ENCODE results near the gene FCRL6.

Gene FCRL6, protein sequence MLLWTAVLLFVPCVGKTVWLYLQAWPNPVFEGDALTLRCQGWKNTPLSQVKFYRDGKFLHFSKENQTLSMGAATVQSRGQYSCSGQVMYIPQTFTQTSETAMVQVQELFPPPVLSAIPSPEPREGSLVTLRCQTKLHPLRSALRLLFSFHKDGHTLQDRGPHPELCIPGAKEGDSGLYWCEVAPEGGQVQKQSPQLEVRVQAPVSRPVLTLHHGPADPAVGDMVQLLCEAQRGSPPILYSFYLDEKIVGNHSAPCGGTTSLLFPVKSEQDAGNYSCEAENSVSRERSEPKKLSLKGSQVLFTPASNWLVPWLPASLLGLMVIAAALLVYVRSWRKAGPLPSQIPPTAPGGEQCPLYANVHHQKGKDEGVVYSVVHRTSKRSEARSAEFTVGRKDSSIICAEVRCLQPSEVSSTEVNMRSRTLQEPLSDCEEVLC

DNA sequence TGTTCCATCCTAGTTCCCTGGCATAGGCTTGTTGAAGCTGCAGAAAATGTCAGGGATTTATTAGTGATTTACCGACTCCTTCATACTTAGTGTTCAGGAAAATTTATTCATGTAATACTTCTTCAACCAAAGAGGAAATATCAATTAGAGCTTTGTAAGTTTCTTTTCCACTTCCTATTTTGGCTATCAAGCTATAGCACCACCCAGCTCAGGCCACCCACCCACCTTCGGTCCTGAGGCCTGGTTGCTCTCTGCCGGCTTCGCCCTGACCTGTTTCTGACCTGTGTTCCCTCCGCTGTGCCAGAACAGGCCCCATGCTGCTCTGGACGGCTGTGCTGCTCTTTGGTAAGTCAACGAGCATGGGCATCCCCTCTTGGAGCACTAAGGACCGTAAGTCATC lies at the start of gene FCRL6:
Gene FCRL6, plus strand, starts transcription at position 250 of the 400 bp plus-strand sequence. Its CDS starts 65 bp downstream, at position 315.
- TF ChIP-seq CTCF (IDR thresholded peaks at IDR 0.05; ENCODE audit: low read depth, low read length) = no peak
- no peak within 1 kb of the TSS for H3K4me3 ChIP-seq (ENCODE audit: low read depth, low read length)

DNA sequence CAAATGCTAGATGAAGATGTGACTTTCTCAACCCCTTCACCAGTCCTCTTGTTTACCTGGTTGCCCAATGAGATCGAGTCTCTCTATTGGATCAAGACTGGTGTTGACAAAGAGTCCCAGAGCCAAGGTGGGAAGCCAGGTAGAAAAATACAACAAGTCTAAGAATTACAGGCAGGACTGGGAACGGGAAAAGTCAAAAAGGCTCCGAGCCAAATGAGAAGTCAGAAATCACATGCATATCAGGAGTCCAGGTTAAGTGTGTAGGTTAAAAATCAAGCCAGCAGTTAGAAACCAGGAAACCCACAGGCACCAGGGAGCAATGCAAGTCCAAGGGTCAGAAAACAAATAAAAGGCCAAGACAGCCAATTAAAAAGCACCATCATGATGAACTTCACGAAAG lies 48.8 kb upstream of the FCRL6 start:
- H3K4me3 ChIP-seq (ENCODE audit: low read depth, low read length) = no peak overlapping the region
- TF ChIP-seq CTCF (IDR thresholded peaks at IDR 0.05; ENCODE audit: low read depth, low read length) = no peak

DNA sequence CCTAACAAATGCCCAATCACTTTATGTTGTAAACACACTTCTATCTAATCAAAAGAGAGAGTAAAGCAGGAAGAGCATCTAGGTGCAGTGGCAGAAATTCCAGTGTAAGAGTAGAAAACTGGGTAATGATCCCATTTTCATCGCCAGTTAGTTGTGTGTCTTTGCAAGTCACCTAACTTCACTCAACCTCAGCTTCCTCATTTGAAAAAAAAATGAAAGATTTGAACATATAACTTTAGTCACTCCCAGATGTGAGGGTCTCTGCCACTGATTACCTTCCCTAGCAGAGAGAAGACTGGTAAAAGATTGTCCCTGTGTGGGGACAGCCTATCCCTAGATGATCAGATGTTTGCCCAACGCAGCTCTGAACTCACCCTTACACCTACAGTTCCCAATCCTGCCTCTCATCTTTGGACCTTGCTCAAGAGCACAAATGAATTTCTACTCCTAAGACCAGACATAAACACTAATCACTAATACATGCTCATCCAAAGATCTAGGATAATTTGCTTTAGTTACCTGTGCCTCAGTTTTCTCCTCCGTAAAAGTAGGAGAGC lies 46.6 kb upstream of the FCRL6 start:
- no peak overlapping the region for H3K4me3 ChIP-seq (ENCODE audit: low read depth, low read length)
- no peak for TF ChIP-seq CTCF (IDR thresholded peaks at IDR 0.05; ENCODE audit: low read depth, low read length)

- no peak for TF ChIP-seq CTCF (IDR thresholded peaks at IDR 0.05; ENCODE audit: low read depth, low read length)
- no peak overlapping the region for H3K4me3 ChIP-seq (ENCODE audit: low read depth, low read length)
Measured at GRCh38 chr1:159756397-159756796, 45.8 kb upstream of the FCRL6 start.

DNA sequence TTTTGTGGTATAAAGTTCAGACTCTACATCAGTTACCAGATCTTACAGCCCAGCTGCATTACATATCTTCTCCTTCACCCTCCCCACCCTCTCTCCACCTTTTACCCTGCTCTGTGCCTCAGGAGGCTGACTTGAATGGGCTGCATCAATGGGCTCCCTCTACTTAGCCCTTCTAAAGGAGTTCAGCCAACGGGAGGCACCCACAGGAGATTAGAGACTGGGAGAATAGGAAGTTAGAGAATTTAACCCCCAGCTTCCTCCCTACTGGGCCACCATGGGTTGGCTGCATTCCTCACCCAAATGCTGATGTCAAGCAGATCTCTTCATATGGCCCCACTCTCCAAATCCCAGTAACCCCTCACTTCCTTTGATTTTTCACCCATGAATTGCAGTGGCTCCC lies 38.5 kb upstream of the FCRL6 start:
- no peak for TF ChIP-seq CTCF (IDR thresholded peaks at IDR 0.05; ENCODE audit: low read depth, low read length)
- no peak overlapping the region for H3K4me3 ChIP-seq (ENCODE audit: low read depth, low read length)

DNA sequence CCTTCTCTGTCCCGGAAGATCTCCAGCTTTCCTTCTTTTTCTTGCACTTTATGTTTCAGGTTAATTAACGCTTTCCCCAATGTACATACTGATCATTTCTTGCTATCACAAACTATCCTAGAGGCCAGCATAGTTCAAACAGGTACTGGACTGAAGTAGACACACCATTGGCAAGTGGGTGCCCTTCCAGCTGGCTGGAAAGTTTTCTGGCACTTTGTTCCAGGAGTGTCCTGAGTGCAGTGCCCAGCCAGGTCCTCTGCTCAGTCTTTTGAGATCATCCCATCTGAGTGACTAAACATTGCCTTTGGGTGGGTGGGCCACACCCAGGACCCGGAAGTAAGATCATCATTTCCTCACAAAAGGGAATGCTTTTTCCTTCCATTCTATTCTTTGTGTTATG lies 36.4 kb upstream of the FCRL6 start:
- no peak for TF ChIP-seq CTCF (IDR thresholded peaks at IDR 0.05; ENCODE audit: low read depth, low read length)
- H3K4me3 ChIP-seq (ENCODE audit: low read depth, low read length) = no peak overlapping the region

Measured in WI38 (cell line).